HUES64 (cell line): ENCODE results near the gene EPHA3. TPM values are rescaled to one million over a fixed set of nuclear protein-coding genes. Genes with fewer than 3 reads are reported as not detected.
A peak's percentile ranks its signal among the peaks of the same experiment; 100 is the strongest.

Source experiments
- H3K27ac ChIP-seq: 2 replicates; pipeline ENCODE4 v1.7.0; 2013; ENCODE audit warnings: low read depth, low read length, inconsistent platforms
- H3K27me3 ChIP-seq: 2 replicates; pipeline ENCODE4 v1.6.1; 2013; ENCODE audit warnings: mild to moderate bottlenecking, low read length; ENCODE audit not compliant: insufficient read depth
- H3K36me3 ChIP-seq: 2 replicates; pipeline ENCODE4 v1.6.1; 2013; ENCODE audit warnings: mild to moderate bottlenecking, low read length; ENCODE audit not compliant: insufficient read depth
- H3K4me1 ChIP-seq: 2 replicates; pipeline ENCODE4 v1.6.1; 2013; ENCODE audit warnings: mild to moderate bottlenecking, low read length, moderate library complexity; ENCODE audit not compliant: insufficient read depth
- H3K4me3 ChIP-seq: 2 replicates; pipeline ENCODE4 v1.5.1; 2013; ENCODE audit warnings: mild to moderate bottlenecking, low read length, moderate library complexity
- H3K9ac ChIP-seq: 2 replicates; pipeline ENCODE4 v1.6.1; 2013; ENCODE audit warnings: mild to moderate bottlenecking, low read depth, low read length
- H3K9me3 ChIP-seq: 2 replicates; pipeline ENCODE4 v1.6.1; 2013; ENCODE audit warnings: low read depth, low read length; ENCODE audit not compliant: insufficient read depth
- WGBS: fragments of 150-250, 120-280 bp; methylation state at CpG from one replicate; pipeline ENCODE4 v1.1.7; 2013; ENCODE audit warnings: missing lambda C conversion rate; 5-methylcytosine and 5-hydroxymethylcytosine counted together
- polyA plus RNA-seq, 2 experiments: library from polyadenylated mRNA; stranded (reverse); fragments of 50-300 nt; gene quantifications; one replicate each; pipeline ENCODE4 v1.2.3, GENCODE V29; 2013

EPHA3 gene
- polyA plus RNA-seq (2013, experiment 1 of 2), result 3.1 TPM
- polyA plus RNA-seq (2013, experiment 2 of 2), result 6.5 TPM

GRCh38 chr3:89107461-89108290 is at the start of gene EPHA3:
Gene EPHA3 (plus strand): TSS chr3:89107621. CDS start chr3:89107749, 128 bp downstream.
- WGBS, result 5% methylated on average over 32 of the region's 32 CpGs
- H3K9ac ChIP-seq, result no peak within 1 kb of the TSS
- no peaks in the 10 kb centered on the region for H3K4me1 ChIP-seq
- H3K9me3 ChIP-seq, result no peaks in the 10 kb centered on the region
- H3K27ac ChIP-seq, result no peak within 1 kb of the TSS
- H3K4me3 ChIP-seq, result peak within 1 kb of the TSS; percentile 63
- H3K27me3 ChIP-seq, result peaks cover 65% of the 10 kb centered on the region
- H3K36me3 ChIP-seq, result no peaks in the 10 kb centered on the region

DNA sequence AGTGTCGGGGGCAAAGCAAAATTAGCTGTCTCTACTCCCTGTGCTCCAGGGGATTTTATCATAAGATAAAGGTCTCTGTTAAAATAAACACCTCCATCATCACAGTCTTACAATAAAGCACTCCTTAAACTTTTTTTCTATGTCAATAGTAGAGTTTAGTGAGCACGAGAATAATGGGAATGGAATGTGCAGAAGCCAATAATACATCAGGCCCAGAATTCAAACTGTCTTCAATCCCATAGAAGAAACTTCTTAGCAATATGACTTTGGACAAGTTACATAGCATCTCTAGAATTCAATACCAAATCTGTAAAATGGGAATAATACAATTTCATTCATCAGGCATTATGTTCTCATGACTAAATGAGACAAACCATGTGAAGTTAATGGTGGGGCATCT is 49.0 kb upstream of the EPHA3 start:
- H3K27ac ChIP-seq, result no peak overlapping the region
- peaks cover 5% of the 10 kb centered on the region; the same call in 1 of the 2 replicates for H3K4me1 ChIP-seq
- no peak overlapping the region for H3K4me3 ChIP-seq
- no peaks in the 10 kb centered on the region for H3K9me3 ChIP-seq
- H3K36me3 ChIP-seq, result no peaks in the 10 kb centered on the region
- no peaks in the 10 kb centered on the region for H3K27me3 ChIP-seq
- WGBS, result 100% methylated on average over 1 of the region's 2 CpGs
- H3K9ac ChIP-seq, result no peak overlapping the region

DNA sequence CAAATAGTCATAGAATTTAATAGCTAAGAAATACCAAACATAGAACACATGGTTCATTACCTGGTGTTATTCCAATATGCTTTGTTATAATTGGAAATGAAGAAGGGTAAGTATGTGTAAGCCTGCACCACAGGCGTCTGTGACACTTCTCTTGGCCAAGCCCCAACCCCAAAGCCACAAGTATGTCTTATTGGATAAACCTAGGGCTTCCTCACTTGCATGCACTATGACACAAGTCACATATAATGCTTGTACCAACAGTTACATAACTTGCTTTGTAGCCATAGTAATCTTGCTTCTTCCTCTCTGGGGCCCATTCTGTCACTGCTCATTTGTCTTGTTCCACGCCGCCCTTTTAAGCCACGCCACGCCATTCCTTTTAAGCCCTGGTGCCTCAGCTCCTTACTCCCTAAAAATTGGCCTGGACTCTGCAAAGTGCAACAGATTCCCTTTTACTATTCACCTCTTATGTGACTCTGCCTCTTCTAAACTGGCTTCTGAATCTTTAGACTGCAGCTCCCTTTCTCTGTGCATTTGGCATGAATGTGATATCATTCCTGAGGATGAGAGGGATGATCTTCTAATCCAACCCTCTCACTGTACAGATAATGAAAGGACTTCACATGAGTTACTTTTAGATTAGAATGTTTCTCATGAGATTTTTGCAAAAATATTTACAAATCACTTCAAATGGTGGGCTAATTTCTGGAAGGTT is 48.1 kb upstream of the EPHA3 start:
- no peak overlapping the region for H3K4me3 ChIP-seq
- no peak overlapping the region for H3K27ac ChIP-seq
- H3K9me3 ChIP-seq, result no peaks in the 10 kb centered on the region
- no peaks in the 10 kb centered on the region for H3K27me3 ChIP-seq
- no peaks in the 10 kb centered on the region for H3K36me3 ChIP-seq
- no peak overlapping the region for H3K9ac ChIP-seq
- WGBS, result 94% methylated on average over 5 of the region's 5 CpGs
- peaks cover 5% of the 10 kb centered on the region; the same call in 1 of the 2 replicates for H3K4me1 ChIP-seq

GRCh38 chr3:89061259-89061658 is 46.2 kb upstream of the EPHA3 start:
- 90% methylated on average over 2 of the region's 2 CpGs for WGBS

GRCh38 chr3:89067736-89068135 is 39.7 kb upstream of the EPHA3 start:
- no peaks in the 10 kb centered on the region for H3K36me3 ChIP-seq
- H3K27ac ChIP-seq, result no peak overlapping the region
- no peaks in the 10 kb centered on the region for H3K4me1 ChIP-seq
- H3K9me3 ChIP-seq, result no peaks in the 10 kb centered on the region
- no peaks in the 10 kb centered on the region for H3K27me3 ChIP-seq
- 89% methylated on average over 1 of the region's 2 CpGs for WGBS
- no peak overlapping the region for H3K9ac ChIP-seq
- no peak overlapping the region for H3K4me3 ChIP-seq

More at GRCh38 chr3:89061259-89061658, 46.2 kb upstream of the EPHA3 start:
- H3K9ac ChIP-seq, result no peak overlapping the region
- no peaks in the 10 kb centered on the region for H3K9me3 ChIP-seq
- no peak overlapping the region for H3K27ac ChIP-seq
- no peaks in the 10 kb centered on the region for H3K36me3 ChIP-seq
- H3K4me3 ChIP-seq, result no peak overlapping the region
- H3K27me3 ChIP-seq, result no peaks in the 10 kb centered on the region
- peaks cover 5% of the 10 kb centered on the region; the same call in 1 of the 2 replicates for H3K4me1 ChIP-seq

DNA sequence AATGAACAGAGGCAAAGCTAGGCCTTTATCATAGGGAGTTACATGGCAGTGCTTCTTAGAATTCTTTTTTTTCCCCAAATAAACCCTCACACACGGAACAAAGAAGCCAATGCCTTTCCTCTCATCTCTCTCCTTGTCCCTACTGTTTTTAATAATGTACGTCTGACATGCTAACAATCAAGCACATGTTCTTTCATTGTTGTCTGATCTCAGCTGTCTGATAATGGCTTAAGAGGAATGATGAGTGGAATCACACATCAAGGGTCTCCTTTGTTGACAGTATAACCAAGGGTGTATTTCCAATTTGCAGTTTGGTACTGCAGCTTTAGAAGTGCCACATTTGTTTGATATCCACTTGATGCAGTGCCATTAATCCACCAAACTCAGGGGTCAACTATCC is 34.8 kb upstream of the EPHA3 start:
- Histone ChIP-seq H3K4me3 (no peak overlapping the region), H3K36me3 (no peaks in the 10 kb centered on the region), H3K4me1 (no peaks in the 10 kb centered on the region), H3K27me3 (no peaks in the 10 kb centered on the region), H3K9ac (no peak overlapping the region), H3K9me3 (no peaks in the 10 kb centered on the region), H3K27ac (no peak overlapping the region)
- WGBS, result 78% methylated on average over 2 of the region's 2 CpGs

GRCh38 chr3:89079944-89080343 is 27.5 kb upstream of the EPHA3 start:
- Histone ChIP-seq H3K4me1 (no peaks in the 10 kb centered on the region), H3K27ac (no peak overlapping the region), H3K9me3 (no peaks in the 10 kb centered on the region), H3K27me3 (no peaks in the 10 kb centered on the region), H3K9ac (no peak overlapping the region), H3K36me3 (no peaks in the 10 kb centered on the region), H3K4me3 (no peak overlapping the region)
- 92% methylated on average over 1 of the region's 1 CpG for WGBS

DNA sequence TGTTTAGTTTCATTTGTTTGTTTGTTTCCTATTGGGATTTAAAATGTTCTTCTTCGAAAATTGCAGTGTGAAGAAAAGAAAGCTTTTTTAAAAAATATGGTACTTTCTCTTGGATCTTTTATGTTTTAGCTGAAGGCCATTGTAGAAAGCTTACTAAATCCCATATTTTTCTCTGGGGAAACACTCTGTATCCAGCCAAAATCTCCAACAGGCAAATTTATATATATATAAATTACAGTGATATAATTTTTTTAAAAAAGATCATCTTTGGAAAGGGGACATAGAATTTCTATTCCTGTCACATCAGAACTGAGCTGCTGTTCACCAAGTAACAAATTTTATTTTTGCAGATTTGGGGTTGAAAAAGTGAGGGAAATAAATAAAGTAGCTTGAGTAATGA is 19.6 kb upstream of the EPHA3 start:
- H3K27ac ChIP-seq, result no peak overlapping the region
- 100% methylated on average over 1 of the region's 1 CpG for WGBS
- H3K36me3 ChIP-seq, result no peaks in the 10 kb centered on the region
- no peak overlapping the region for H3K4me3 ChIP-seq
- H3K27me3 ChIP-seq, result no peaks in the 10 kb centered on the region
- H3K9ac ChIP-seq, result no peak overlapping the region
- no peaks in the 10 kb centered on the region for H3K9me3 ChIP-seq
- no peaks in the 10 kb centered on the region for H3K4me1 ChIP-seq

GRCh38 chr3:89098173-89098572 is 9.2 kb upstream of the EPHA3 start:
- H3K4me1 ChIP-seq, result no peaks in the 10 kb centered on the region
- 84% methylated on average over 3 of the region's 3 CpGs for WGBS

GRCh38 chr3:89098964-89099585 is 8.3 kb upstream of the EPHA3 start:
- 28% methylated on average over 7 of the region's 8 CpGs for WGBS
- Histone ChIP-seq H3K27ac (no peak overlapping the region), H3K36me3 (no peaks in the 10 kb centered on the region), H3K4me3 (no peak overlapping the region), H3K9me3 (no peaks in the 10 kb centered on the region), H3K27me3 (no peaks in the 10 kb centered on the region), H3K4me1 (no peaks in the 10 kb centered on the region), H3K9ac (no peak overlapping the region)

More at GRCh38 chr3:89098173-89098572, 9.2 kb upstream of the EPHA3 start:
- Histone ChIP-seq H3K27me3 (no peaks in the 10 kb centered on the region), H3K36me3 (no peaks in the 10 kb centered on the region), H3K9ac (no peak overlapping the region), H3K4me3 (no peak overlapping the region), H3K9me3 (no peaks in the 10 kb centered on the region), H3K27ac (no peak overlapping the region)

DNA sequence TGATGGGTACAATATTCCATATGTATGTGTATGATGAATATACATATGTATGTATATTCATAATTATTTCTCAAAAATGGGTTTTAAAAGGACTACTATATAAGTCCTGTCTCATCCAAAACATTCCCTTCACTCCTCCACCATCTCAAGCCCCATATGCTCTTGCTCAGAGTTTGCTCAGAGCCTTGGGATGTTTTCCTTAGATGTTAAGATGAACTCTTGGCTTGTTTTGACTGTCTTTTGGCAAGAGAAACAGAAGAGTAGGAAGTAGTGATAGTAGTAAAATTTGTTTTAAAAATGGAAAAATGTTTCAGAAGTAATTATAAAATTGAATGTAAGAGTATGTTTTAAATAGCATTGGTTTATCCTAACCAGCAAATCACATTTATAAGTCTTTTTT is 6.2 kb upstream of the EPHA3 start:
- peaks cover 17% of the 10 kb centered on the region for H3K27me3 ChIP-seq
- no peak overlapping the region for H3K27ac ChIP-seq
- H3K4me3 ChIP-seq, result no peak overlapping the region
- H3K9ac ChIP-seq, result no peak overlapping the region
- H3K36me3 ChIP-seq, result no peaks in the 10 kb centered on the region
- no peaks in the 10 kb centered on the region for H3K9me3 ChIP-seq
- H3K4me1 ChIP-seq, result no peaks in the 10 kb centered on the region
